ENCODE results near the gene IFRD1.

Gene IFRD1

GRCh38 chr7:112423987-112424386, 26.3 kb upstream of the IFRD1 start:
- no peak overlapping the region for H3K4me3 ChIP-seq (ENCODE audit: low read length)
- no peak for TF ChIP-seq CTCF (IDR thresholded peaks at IDR 0.05; ENCODE audit: insufficient read depth, low read depth, low read length, missing control alignments)
- no peak for DNase-seq (ENCODE audit: low read depth)

GRCh38 chr7:112427984-112428383, 22.3 kb upstream of the IFRD1 start:
- no peak overlapping the region for H3K4me3 ChIP-seq (ENCODE audit: low read length)
- no peak for DNase-seq (ENCODE audit: low read depth)
- TF ChIP-seq CTCF (IDR thresholded peaks at IDR 0.05; ENCODE audit: insufficient read depth, low read depth, low read length, missing control alignments) = no peak

GRCh38 chr7:112428715-112429114, 21.5 kb upstream of the IFRD1 start:
- no peak for DNase-seq (ENCODE audit: low read depth)
- no peak for TF ChIP-seq CTCF (IDR thresholded peaks at IDR 0.05; ENCODE audit: insufficient read depth, low read depth, low read length, missing control alignments)

GRCh38 chr7:112430649-112431048, 19.6 kb upstream of the IFRD1 start:
- no peak for TF ChIP-seq CTCF (IDR thresholded peaks at IDR 0.05; ENCODE audit: insufficient read depth, low read depth, low read length, missing control alignments)
- H3K4me3 ChIP-seq (ENCODE audit: low read length) = no peak overlapping the region
- no peak for DNase-seq (ENCODE audit: low read depth)

More at GRCh38 chr7:112428715-112429114, 21.5 kb upstream of the IFRD1 start:
- H3K4me3 ChIP-seq (ENCODE audit: low read length) = no peak overlapping the region

- DNase-seq (ENCODE audit: low read depth) = peak; percentile 44
- no peak for TF ChIP-seq CTCF (IDR thresholded peaks at IDR 0.05; ENCODE audit: insufficient read depth, low read depth, low read length, missing control alignments)
- no peak overlapping the region for H3K4me3 ChIP-seq (ENCODE audit: low read length)
These were observed 18.5 kb upstream of the IFRD1 start for GRCh38 chr7:112431803-112432202.

- TF ChIP-seq CTCF (IDR thresholded peaks at IDR 0.05; ENCODE audit: insufficient read depth, low read depth, low read length, missing control alignments) = no peak
- DNase-seq (ENCODE audit: low read depth) = peak; percentile 73
- no peak overlapping the region for H3K4me3 ChIP-seq (ENCODE audit: low read length)
These were observed 17.0 kb upstream of the IFRD1 start for GRCh38 chr7:112433289-112433688.

- no peak for TF ChIP-seq CTCF (IDR thresholded peaks at IDR 0.05; ENCODE audit: insufficient read depth, low read depth, low read length, missing control alignments)
- no peak overlapping the region for H3K4me3 ChIP-seq (ENCODE audit: low read length)
- peak; percentile 63 for DNase-seq (ENCODE audit: low read depth)
These were observed 13.2 kb upstream of the IFRD1 start for GRCh38 chr7:112437072-112437471.
